Cardiac septum (tissue), 1 donor: ENCODE measurements around the gene CMPK1. TPM values are rescaled to one million over a fixed set of nuclear protein-coding genes. Genes with fewer than 3 reads are reported as not detected.
"Not testable (repeated sequence)": the region's sequence is repeated elsewhere in the genome, so short reads cannot be mapped to it uniquely, and the experiment has no call there.

Source experiments
- DNase-seq: peaks from one replicate; pipeline ENCODE4 v3.0.0-alpha.2; 2020; ENCODE audit warnings: low spot score
- intact Hi-C: fragments of 100-400 bp; cut with DNase I; formaldehyde crosslinking; loops from one replicate; pipeline ENCODE4 v1.14.0; 2022
- total RNA-seq: library from RNA; stranded (reverse); fragmentation: NEBNext Ultra II Directional; extraction: Animal tissue kit (Norgen Biotek cat#: 25700); gene quantifications from one replicate; pipeline ENCODE4 v1.2.1, GENCODE V29; 2021
- donor health status: DM: no; HTN: no; CAD: no.

The CMPK1 gene
- total RNA-seq, 1 donor from 2014 or later = 74.9 TPM

DNA sequence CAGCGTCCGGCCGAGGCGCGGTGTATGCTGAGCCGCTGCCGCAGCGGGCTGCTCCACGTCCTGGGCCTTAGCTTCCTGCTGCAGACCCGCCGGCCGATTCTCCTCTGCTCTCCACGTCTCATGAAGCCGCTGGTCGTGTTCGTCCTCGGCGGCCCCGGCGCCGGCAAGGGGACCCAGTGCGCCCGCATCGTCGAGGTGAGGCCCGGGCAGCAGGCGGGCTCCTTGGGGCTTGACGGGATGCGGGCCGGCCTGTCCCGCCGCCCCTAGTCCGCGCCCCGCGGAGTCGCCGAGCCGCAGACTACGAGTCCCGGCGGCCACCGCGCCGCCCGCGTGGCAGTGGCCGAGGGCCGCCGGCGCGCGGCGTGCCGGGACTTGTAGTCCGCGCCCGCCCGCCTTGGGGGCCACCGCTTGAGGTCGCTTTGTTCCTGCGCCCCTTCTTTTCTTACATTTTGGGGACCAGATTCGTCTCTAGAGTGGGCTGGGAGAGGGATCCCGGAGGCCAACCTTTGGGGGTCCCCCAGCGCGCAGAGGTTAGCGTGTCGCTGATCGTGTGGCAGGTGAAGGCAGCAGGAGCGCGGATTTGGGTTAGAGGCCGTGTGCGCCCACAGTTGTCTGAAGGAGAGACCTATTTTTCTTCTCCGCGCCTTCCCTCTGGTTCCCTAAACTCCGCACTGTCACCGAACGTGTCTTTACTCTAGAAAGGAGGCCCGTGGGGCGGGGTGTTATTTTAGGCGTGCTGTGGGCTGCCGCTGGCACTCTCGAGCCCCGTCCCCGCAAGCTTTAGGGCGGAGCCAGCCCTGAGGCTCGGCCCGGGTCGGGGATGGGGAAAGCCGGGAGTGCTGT lies 553 bp downstream of the CMPK1 start:
- intact Hi-C loops = loop anchor here (2.0 kb wide), 1 partner anchor 19 kb away; the partner anchor contains the start of gene STIL
- DNase-seq = peak; percentile 91

DNA sequence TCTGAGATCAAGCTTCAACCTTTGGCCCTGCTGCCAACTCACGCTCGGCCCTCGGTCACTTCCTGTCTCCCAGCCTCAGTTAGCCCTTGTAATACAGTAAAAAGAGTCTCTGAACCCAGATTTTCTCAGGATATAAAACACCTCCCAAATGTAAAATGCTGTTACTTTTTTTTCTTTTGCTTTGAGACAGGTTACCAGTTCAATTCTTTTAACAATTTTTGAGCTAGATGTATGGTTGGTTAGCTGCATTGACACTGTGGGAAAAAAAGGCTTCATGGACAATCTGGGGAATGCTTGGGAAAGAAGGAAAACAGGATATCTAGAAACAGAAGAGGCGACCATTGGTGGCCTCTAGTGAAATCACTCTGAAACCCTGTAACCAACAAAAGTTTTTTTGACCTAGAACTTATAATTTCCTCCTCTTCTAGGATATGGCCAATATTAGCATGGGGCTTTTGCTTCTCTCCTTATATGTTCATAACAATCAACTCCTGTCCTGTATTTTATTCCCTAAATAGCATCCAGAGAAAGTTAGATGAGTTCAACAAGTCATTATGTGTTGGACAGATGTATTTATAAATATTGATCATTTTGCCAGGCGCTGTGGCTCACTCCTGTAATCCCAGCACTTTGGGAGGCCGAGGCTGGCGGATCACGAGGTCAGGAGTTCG lies 1.3 kb downstream of the CMPK1 start:
- no peak for DNase-seq
- intact Hi-C loops = no loop called here

GRCh38 chr1:47337350-47337749 lies 3.8 kb downstream of the CMPK1 start:
- intact Hi-C loops = no loop called here
- DNase-seq = no peak

DNA sequence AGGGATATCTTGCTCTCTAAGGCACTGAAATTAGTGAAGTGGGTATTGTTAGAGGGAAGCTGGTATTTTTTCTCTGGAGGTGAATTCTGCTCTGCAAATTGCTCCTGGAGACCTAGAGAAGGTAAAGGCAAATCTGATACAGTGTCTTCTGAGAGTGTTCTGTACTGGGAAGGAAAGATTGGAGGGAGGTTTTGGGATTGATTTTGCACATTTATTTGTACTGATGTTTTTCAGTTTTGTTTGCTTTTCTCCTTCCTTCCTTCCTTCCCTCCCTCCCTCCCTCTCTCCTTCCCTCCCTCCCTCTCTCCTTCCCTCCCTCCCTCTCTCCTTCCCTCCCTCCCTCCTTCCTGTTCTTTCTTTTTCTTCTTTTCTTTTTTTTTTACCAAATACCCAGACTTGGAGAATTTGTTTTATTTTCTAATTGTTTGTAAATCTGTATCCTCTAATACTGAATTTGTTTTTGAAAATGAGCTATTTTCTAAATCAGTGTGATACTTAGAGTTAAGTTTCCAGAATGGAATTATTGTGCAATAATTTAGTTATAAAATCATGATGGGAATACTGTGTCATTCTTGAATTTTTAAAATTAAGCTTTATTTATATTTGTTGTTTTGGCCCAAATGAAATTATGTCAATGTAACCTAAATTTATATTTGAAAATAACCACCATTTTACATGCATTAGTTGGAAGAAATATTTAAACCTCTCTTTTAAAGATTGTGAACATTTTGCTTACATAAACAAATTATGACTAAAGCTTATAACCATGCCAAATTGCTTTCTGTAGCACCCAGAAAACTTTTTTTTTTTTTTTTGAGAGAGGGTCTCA lies 4.9 kb downstream of the CMPK1 start:
- DNase-seq = no peak
- intact Hi-C loops = no loop called here

DNA sequence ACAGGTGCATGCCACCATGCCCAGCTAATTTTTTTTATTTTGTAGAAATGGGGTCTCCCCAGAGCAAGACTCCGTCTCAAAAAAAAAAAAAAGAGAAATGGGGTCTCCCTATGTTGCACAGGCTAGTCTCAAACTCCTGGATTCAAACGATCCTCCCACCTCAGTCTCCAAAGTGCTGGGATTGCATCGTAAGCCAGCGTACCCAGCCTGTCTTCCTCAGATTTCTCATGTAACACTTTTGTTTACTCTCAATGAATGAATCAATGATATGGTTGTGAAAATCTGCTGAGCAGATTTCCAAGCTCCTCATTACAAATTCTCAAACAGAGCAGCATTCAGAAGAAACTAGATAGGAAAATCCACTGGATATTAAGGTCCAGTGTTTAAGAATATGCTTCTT lies 6.6 kb downstream of the CMPK1 start:
- no peak for DNase-seq
- intact Hi-C loops = no loop called here

- DNase-seq, intact Hi-C loops: not testable (repeated sequence)
Observed at GRCh38 chr1:47346979-47347378, 13.4 kb downstream of the CMPK1 start.

- intact Hi-C loops = no loop called here
- no peak for DNase-seq
Observed at GRCh38 chr1:47347735-47348134, 14.1 kb downstream of the CMPK1 start.

DNA sequence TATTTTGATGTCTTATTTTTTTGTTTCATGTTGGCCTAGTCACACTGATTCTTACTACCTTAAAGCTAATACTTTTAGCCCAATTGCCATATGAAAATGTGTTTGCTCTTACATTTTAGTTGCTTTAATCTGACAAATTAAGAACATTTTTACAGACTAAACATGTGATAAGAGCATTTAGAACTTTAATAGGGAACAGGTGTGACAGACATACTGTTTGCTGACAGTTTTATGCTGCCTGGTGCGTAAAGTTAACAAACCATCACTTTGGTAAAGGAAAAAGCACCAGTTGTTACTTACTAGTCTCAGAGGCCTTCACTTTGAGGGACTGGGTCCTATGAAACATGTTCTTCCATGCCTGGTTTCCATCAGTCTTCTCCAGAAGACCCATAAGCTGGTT lies 14.7 kb downstream of the CMPK1 start:
- intact Hi-C loops = no loop called here

GRCh38 chr1:47351305-47351704 lies 17.7 kb downstream of the CMPK1 start:
- no peak for DNase-seq
- intact Hi-C loops = no loop called here

More for the DNA sequence above, 14.7 kb downstream of the CMPK1 start:
- DNase-seq = no peak

- intact Hi-C loops = no loop called here
- DNase-seq = no peak
Observed at GRCh38 chr1:47361380-47361779, 27.8 kb downstream of the CMPK1 start.

- intact Hi-C loops = no loop called here
- no peak for DNase-seq
Observed at GRCh38 chr1:47362828-47363227, 29.2 kb downstream of the CMPK1 start.

DNA sequence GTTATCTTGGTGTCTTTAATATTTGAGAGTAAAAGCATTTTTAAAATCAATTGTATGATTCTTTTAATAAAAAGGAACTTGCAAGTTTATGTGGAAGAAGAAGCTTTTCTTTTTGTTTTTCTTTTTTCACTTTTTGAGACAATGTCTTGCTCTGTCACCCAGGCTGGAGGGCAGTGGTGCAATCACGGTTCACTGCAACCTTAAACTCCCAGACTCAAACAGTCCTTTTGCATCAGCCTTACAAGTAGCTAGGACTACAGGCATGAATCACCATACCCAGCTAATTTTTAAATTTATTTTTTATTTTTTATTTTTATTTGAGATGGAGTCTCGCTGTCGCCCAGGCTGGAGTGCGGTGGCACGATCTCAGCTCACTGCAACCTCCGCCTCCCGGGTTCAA lies 34.1 kb downstream of the CMPK1 start:
- DNase-seq = no peak
- intact Hi-C loops = no loop called here

- DNase-seq = no peak
- intact Hi-C loops = no loop called here
Observed at GRCh38 chr1:47371016-47371517, 37.5 kb downstream of the CMPK1 start.

DNA sequence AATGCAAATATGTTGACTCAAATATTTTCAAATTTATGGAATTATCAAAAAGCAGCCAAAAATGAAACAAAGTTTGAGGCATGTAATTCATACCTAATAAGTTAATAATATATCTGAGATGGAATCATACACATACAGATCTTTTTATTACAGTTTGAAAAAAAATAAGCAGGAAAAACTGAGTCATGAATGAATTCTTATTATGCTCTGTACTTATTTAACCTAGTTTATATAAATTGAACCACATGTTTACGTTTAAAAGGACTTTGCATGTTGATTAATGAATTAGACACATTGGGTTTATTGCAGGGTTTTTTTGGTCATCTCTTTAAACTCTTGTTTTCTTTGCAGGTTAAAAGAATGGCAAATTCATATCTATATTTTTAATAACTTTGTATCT lies 40.9 kb downstream of the CMPK1 start:
- intact Hi-C loops = no loop called here
- no peak for DNase-seq

GRCh38 chr1:47378147-47378546 lies 44.6 kb downstream of the CMPK1 start:
- intact Hi-C loops = no loop called here

GRCh38 chr1:47380699-47381098 lies 47.1 kb downstream of the CMPK1 start:
- intact Hi-C loops = no loop called here
- DNase-seq = no peak

More at GRCh38 chr1:47378147-47378546, 44.6 kb downstream of the CMPK1 start:
- no peak for DNase-seq

- DNase-seq = no peak
- intact Hi-C loops = no loop called here
Observed at GRCh38 chr1:47382399-47382983, 48.9 kb downstream of the CMPK1 start.

DNA sequence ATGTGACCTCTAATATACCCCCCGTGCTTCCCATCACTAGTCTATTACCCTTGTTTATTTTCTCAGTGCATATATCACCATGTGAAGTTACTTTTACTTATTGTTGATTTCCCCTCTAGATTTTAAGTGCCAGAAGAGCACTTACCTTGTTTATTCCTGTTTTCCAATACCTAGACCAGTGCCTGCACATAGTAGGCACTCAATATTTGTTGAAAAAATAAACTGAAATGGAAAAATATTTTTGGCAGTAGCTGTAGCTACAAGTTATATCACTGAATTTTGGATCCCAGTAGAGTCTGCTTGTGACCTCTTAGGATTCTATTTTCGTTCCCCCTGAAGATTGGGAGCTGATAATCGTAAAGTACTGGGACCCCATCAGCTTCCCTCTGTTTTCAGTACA lies 50.5 kb downstream of the CMPK1 start:
- intact Hi-C loops = no loop called here
- no peak for DNase-seq

- intact Hi-C loops = no loop called here
Observed at GRCh38 chr1:47385020-47385419, 51.4 kb downstream of the CMPK1 start.

GRCh38 chr1:47386268-47386667 lies 52.7 kb downstream of the CMPK1 start:
- intact Hi-C loops = no loop called here
- no peak for DNase-seq

More at GRCh38 chr1:47385020-47385419, 51.4 kb downstream of the CMPK1 start:
- DNase-seq = no peak
